HG03520 (cell line): ENCODE measurements around the gene GPSM1.
A peak's percentile ranks its signal among the peaks of the same experiment; 100 is the strongest.
"Not testable (repeated sequence)": the region's sequence is repeated elsewhere in the genome, so short reads cannot be mapped to it uniquely, and the experiment has no call there.

Experiments
- ATAC-seq: cut with Tn5 transposase; IDR thresholded peaks from one replicate; pipeline ENCODE4 v1.9.1; 2021; ENCODE audit warnings: mild to moderate bottlenecking, moderate library complexity; ENCODE audit not compliant: unreplicated experiment

Gene GPSM1

GRCh38 chr9:136392538-136393449 is 65.5 kb downstream of the GPSM1 start:
- ATAC-seq, result no peak

GRCh38 chr9:136393531-136393930 is 66.2 kb downstream of the GPSM1 start:
- ATAC-seq, result no peak

- no peak for ATAC-seq
Observed at GRCh38 chr9:136394312-136395019, 67.1 kb downstream of the GPSM1 start.

GRCh38 chr9:136395020-136395340 is 67.6 kb downstream of the GPSM1 start:
- ATAC-seq, result no peak

- no peak for ATAC-seq
Observed at GRCh38 chr9:136395345-136396218, 68.2 kb downstream of the GPSM1 start.

GRCh38 chr9:136396219-136396515 is 68.8 kb downstream of the GPSM1 start:
- no peak for ATAC-seq

- no peak for ATAC-seq
Observed at GRCh38 chr9:136397643-136398042, 70.3 kb downstream of the GPSM1 start.

- no peak for ATAC-seq
Observed at GRCh38 chr9:136398286-136398685, 70.9 kb downstream of the GPSM1 start.

- peak; percentile 16 for ATAC-seq
Observed at GRCh38 chr9:136399176-136400037, 72.1 kb downstream of the GPSM1 start.

GRCh38 chr9:136400038-136400834 is 72.9 kb downstream of the GPSM1 start, which contains the start of gene SNAPC4:
Gene SNAPC4, minus strand, starts transcription at chr9:136400170. Its CDS starts 1,742 bp downstream, at chr9:136398428.
- ATAC-seq, result peak; percentile 68

GRCh38 chr9:136401173-136401922 is 74.0 kb downstream of the GPSM1 start:
- no peak for ATAC-seq

- ATAC-seq, result no peak
Observed at GRCh38 chr9:136402067-136402466, 74.7 kb downstream of the GPSM1 start.

GRCh38 chr9:136403538-136403914 is 76.2 kb downstream of the GPSM1 start:
- ATAC-seq, result no peak

GRCh38 chr9:136403915-136404800 is 76.8 kb downstream of the GPSM1 start:
- ATAC-seq, result no peak

- no peak for ATAC-seq
Observed at GRCh38 chr9:136404801-136405136, 77.4 kb downstream of the GPSM1 start.

- ATAC-seq, result no peak
Observed at GRCh38 chr9:136405481-136405880, 78.1 kb downstream of the GPSM1 start.

GRCh38 chr9:136405904-136406303 is 78.6 kb downstream of the GPSM1 start:
- not testable (repeated sequence) for ATAC-seq

- not testable (repeated sequence) for ATAC-seq
Observed at GRCh38 chr9:136407061-136407460, 79.7 kb downstream of the GPSM1 start.
